Mesenchymal stem cell (in vitro differentiated cells and primary cell): ENCODE data around the gene CYP1A2.

Source experiments
- DNase-seq: peaks from one replicate; pipeline ENCODE4 v3.0.0-alpha.2; 2013
- H2AFZ ChIP-seq: one replicate; pipeline ENCODE4 v1.6.1; 2013; ENCODE audit warnings: low read depth, mild to moderate bottlenecking, control low read depth, inconsistent platforms, low read length, moderate library complexity
- H2AK5ac ChIP-seq: 2 replicates; pipeline ENCODE4 v1.6.1; 2013; ENCODE audit warnings: low read length, moderate library complexity, mild to moderate bottlenecking, inconsistent platforms; ENCODE audit not compliant: severe bottlenecking
- H2BK120ac ChIP-seq: one replicate; pipeline ENCODE4 v1.6.1; 2013; ENCODE audit warnings: low read depth, mild to moderate bottlenecking, inconsistent platforms, low read length, moderate library complexity
- H2BK12ac ChIP-seq, 2 experiments: one replicate each; pipeline ENCODE4 v1.6.1; 2013; ENCODE audit warnings: inconsistent platforms in 2 of 2, low read length in 2 of 2, mild to moderate bottlenecking in 2 of 2, moderate library complexity in 2 of 2, control low read depth in 1 of 2
- H2BK15ac ChIP-seq: one replicate; pipeline ENCODE4 v1.6.1; 2013; ENCODE audit warnings: mild to moderate bottlenecking, low read depth, inconsistent platforms; ENCODE audit not compliant: poor library complexity, severe bottlenecking
- H2BK5ac ChIP-seq: 2 replicates; pipeline ENCODE4 v1.6.1; 2013; ENCODE audit warnings: low read depth, mild to moderate bottlenecking, low read length, control low read depth, inconsistent platforms; ENCODE audit not compliant: poor library complexity, severe bottlenecking
- H3K14ac ChIP-seq, 2 experiments: one replicate each; pipeline ENCODE4 v1.6.1; 2013; ENCODE audit warnings: inconsistent platforms in 2 of 2, low read length in 2 of 2, control low read depth in 1 of 2, mild to moderate bottlenecking in 1 of 2, moderate library complexity in 1 of 2
- H3K18ac ChIP-seq, 2 experiments: one replicate each; pipeline ENCODE4 v1.6.1; 2013; ENCODE audit warnings: inconsistent platforms in 2 of 2, low read length in 2 of 2, control low read depth in 1 of 2, low read depth in 1 of 2, mild to moderate bottlenecking in 1 of 2
- H3K23ac ChIP-seq, 2 experiments: one replicate each; pipeline ENCODE4 v1.6.1; 2013; ENCODE audit warnings: inconsistent platforms in 2 of 2, low read length in 2 of 2, mild to moderate bottlenecking in 2 of 2, moderate library complexity in 2 of 2, control low read depth in 1 of 2
- H3K27ac ChIP-seq: 2 replicates; pipeline ENCODE4 v1.5.1; 2013; ENCODE audit warnings: mild to moderate bottlenecking, moderate library complexity, low read length, control low read depth, inconsistent platforms; ENCODE audit not compliant: poor library complexity, severe bottlenecking
- H3K27me3 ChIP-seq, 2 experiments: 2 replicates each; pipeline versions ENCODE4 v1.6.1 to v1.7.0; 2013; ENCODE audit warnings: low read length in 2 of 2, mild to moderate bottlenecking in 2 of 2, moderate library complexity in 2 of 2, control low read depth in 1 of 2, inconsistent platforms in 1 of 2; ENCODE audit not compliant: control insufficient read depth in 1 of 2, insufficient read depth in 1 of 2
- H3K36me3 ChIP-seq, 2 experiments: 2 replicates each; pipeline versions ENCODE4 v1.6.1 to v1.7.0; 2013; ENCODE audit warnings: low read length in 2 of 2, control low read depth in 1 of 2, inconsistent platforms in 1 of 2, low read depth in 1 of 2, mild to moderate bottlenecking in 1 of 2; ENCODE audit not compliant: insufficient read depth in 2 of 2, control insufficient read depth in 1 of 2
- H3K4ac ChIP-seq, 2 experiments: one replicate each; pipeline ENCODE4 v1.6.1; 2013; ENCODE audit warnings: inconsistent platforms in 2 of 2, low read length in 2 of 2, mild to moderate bottlenecking in 2 of 2, moderate library complexity in 2 of 2, control low read depth in 1 of 2, low read depth in 1 of 2
- H3K4me1 ChIP-seq: 2 replicates; pipeline ENCODE4 v1.6.1; 2013; ENCODE audit warnings: low read depth, low read length, control low read depth; ENCODE audit not compliant: control insufficient read depth, insufficient read depth
- H3K4me2 ChIP-seq: 2 replicates; pipeline ENCODE4 v1.6.1; 2013; ENCODE audit warnings: low read length, mild to moderate bottlenecking, inconsistent platforms; ENCODE audit not compliant: poor library complexity, severe bottlenecking
- H3K4me3 ChIP-seq, 2 experiments: 2 replicates each; pipeline versions ENCODE4 v1.5.1 to v1.7.0; 2013; ENCODE audit warnings: low read length in 2 of 2, mild to moderate bottlenecking in 2 of 2, control low read depth in 1 of 2, low read depth in 1 of 2; ENCODE audit not compliant: insufficient read depth in 1 of 2
- H3K79me1 ChIP-seq: replicated peaks from 2 replicates; pipeline ENCODE4 v1.6.1; 2013; ENCODE audit warnings: mild to moderate bottlenecking, control low read depth, low read length, inconsistent platforms; ENCODE audit not compliant: poor library complexity, severe bottlenecking
- H3K9ac ChIP-seq: 2 replicates; pipeline ENCODE4 v1.7.0; 2013; ENCODE audit warnings: mild to moderate bottlenecking, low read length, moderate library complexity
- H3K9me3 ChIP-seq: 2 replicates; pipeline ENCODE4 v1.7.0; 2013; ENCODE audit warnings: mild to moderate bottlenecking, low read length; ENCODE audit not compliant: control insufficient read depth
- H4K8ac ChIP-seq: one replicate; pipeline ENCODE4 v1.6.1; 2013; ENCODE audit warnings: inconsistent platforms, mild to moderate bottlenecking, low read length, moderate library complexity
- H4K91ac ChIP-seq: one replicate; pipeline ENCODE4 v1.6.1; 2013; ENCODE audit warnings: mild to moderate bottlenecking, low read length, inconsistent platforms
- WGBS: methylation state at CpG from one replicate; pipeline ENCODE4 v1.1.7; 2013; ENCODE audit warnings: mixed read lengths; 5-methylcytosine and 5-hydroxymethylcytosine counted together

Gene CYP1A2

GRCh38 chr15:74775894-74776293, 27.2 kb downstream of the CYP1A2 start:
- Histone ChIP-seq H2BK5ac (no peak overlapping the region), H3K27ac (no peak overlapping the region), H3K4me1 (peaks cover 25% of the 10 kb centered on the region), H2AK5ac (no peak overlapping the region), H3K79me1 (no peaks in the 10 kb centered on the region), H3K4me3 (no peak overlapping the region), H3K9ac (no peak overlapping the region), H3K4me2 (no peak overlapping the region), H2BK15ac (no peak overlapping the region), H3K18ac (no peak overlapping the region), H4K91ac (no peak overlapping the region), H3K4ac (no peak overlapping the region), H4K8ac (no peak overlapping the region), H3K27me3 (no peaks in the 10 kb centered on the region), H3K9me3 (no peaks in the 10 kb centered on the region), H2BK120ac (no peak overlapping the region), H2BK12ac (no peak overlapping the region), H2AFZ (no peak overlapping the region), H3K14ac (no peak overlapping the region), H3K23ac (no peak overlapping the region), H3K36me3 (no peaks in the 10 kb centered on the region)
- no peak for DNase-seq
- WGBS = 93% methylated on average over 3 of the region's 4 CpGs

- Histone ChIP-seq H2BK12ac (peak overlapping the region in 1 of 2 experiments; percentile 15), H3K18ac (peak overlapping the region; percentile 15 to 86), H2AFZ (peak overlapping the region; percentile 18), H3K23ac (no peak overlapping the region), H2AK5ac (no peak overlapping the region), H3K27me3 (no peaks in the 10 kb centered on the region), H3K14ac (no peak overlapping the region), H2BK15ac (no peak overlapping the region), H3K4ac (no peak overlapping the region), H3K79me1 (peaks cover 2% of the 10 kb centered on the region), H2BK120ac (no peak overlapping the region), H3K4me2 (no peak overlapping the region), H3K9me3 (no peaks in the 10 kb centered on the region), H3K9ac (no peak overlapping the region), H3K4me1 (peaks cover 30% of the 10 kb centered on the region), H4K91ac (no peak overlapping the region), H3K27ac (no peak overlapping the region), H4K8ac (peak overlapping the region; percentile 40), H2BK5ac (no peak overlapping the region), H3K4me3 (no peak overlapping the region), H3K36me3 (no peaks in the 10 kb centered on the region)
- WGBS = 16% methylated on average over 11 of the region's 13 CpGs
- DNase-seq = peak; percentile 41
Observed at GRCh38 chr15:74776821-74777768, 28.4 kb downstream of the CYP1A2 start.

- Histone ChIP-seq H3K27ac (no peak overlapping the region), H3K27me3 (no peaks in the 10 kb centered on the region), H3K79me1 (peaks cover 2% of the 10 kb centered on the region), H4K8ac (peak overlapping the region; percentile 53), H3K23ac (no peak overlapping the region), H3K4me3 (no peak overlapping the region), H3K4ac (no peak overlapping the region), H2AK5ac (no peak overlapping the region), H3K4me1 (peaks cover 35% of the 10 kb centered on the region), H2BK15ac (peak overlapping the region; percentile 62), H3K9ac (no peak overlapping the region), H2BK12ac (peak overlapping the region; percentile 15 to 32), H2BK120ac (no peak overlapping the region), H3K14ac (no peak overlapping the region), H3K18ac (peak overlapping the region in 1 of 2 experiments; percentile 15), H3K4me2 (no peak overlapping the region), H3K36me3 (no peaks in the 10 kb centered on the region), H4K91ac (peak overlapping the region; percentile 46), H3K9me3 (no peaks in the 10 kb centered on the region), H2BK5ac (no peak overlapping the region), H2AFZ (no peak overlapping the region)
- 84% methylated on average over 6 of the region's 6 CpGs for WGBS
- DNase-seq = no peak
Observed at GRCh38 chr15:74777769-74778598, 29.3 kb downstream of the CYP1A2 start.

- no peak overlapping the region for H2BK12ac ChIP-seq
- H3K23ac ChIP-seq = no peak overlapping the region
- H3K9ac ChIP-seq = no peak overlapping the region
- H2BK120ac ChIP-seq = no peak overlapping the region
- H3K9me3 ChIP-seq = no peaks in the 10 kb centered on the region
- no peak overlapping the region for H2BK5ac ChIP-seq
- no peak overlapping the region for H2BK15ac ChIP-seq
- no peak for DNase-seq
- no peaks in the 10 kb centered on the region for H3K36me3 ChIP-seq
- H3K27me3 ChIP-seq = no peaks in the 10 kb centered on the region
- 86% methylated on average over 4 of the region's 5 CpGs for WGBS
- H3K4me3 ChIP-seq = no peak overlapping the region
- no peak overlapping the region for H3K14ac ChIP-seq
- H2AFZ ChIP-seq = no peak overlapping the region
- no peak overlapping the region for H4K91ac ChIP-seq
- no peak overlapping the region for H3K4ac ChIP-seq
- H3K18ac ChIP-seq = peak overlapping the region; percentile 4
- peaks cover 2% of the 10 kb centered on the region for H3K79me1 ChIP-seq
- H3K27ac ChIP-seq = no peak overlapping the region
- H3K4me2 ChIP-seq = no peak overlapping the region
- peaks cover 39% of the 10 kb centered on the region for H3K4me1 ChIP-seq
- no peak overlapping the region for H4K8ac ChIP-seq
- H2AK5ac ChIP-seq = no peak overlapping the region
Observed at GRCh38 chr15:74778599-74778970, 29.9 kb downstream of the CYP1A2 start.
